ENCODE results near the gene ZAP70. TPM values are rescaled to one million over a fixed set of nuclear protein-coding genes. Genes with fewer than 3 reads are reported as not detected.

The ZAP70 gene
- total RNA-seq, 2 donors from 2014 or later: 2.2 to 3.4 TPM

DNA sequence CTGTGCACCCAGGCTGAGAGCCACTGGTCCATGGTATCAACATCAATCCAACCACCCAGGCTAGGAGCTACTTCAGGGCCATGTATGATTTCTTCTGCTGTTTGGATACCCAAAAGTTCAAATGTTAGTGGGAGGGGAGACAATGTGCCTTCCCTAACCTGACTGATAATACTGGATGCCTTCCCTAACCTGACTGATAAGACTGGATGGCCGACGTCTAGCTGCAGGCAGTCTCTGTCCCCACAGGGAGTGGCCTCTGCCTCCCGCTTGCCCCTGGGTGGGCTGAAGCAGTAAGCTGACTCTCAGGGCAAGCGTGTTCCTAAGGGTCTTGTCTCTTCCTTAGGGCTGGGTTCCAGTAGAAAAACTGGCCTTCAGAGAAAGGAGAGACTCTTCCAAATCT, 65.8 kb downstream of the ZAP70 start:
- H3K27me3 ChIP-seq: no peaks in the 10 kb centered on the region
- intact Hi-C loops (cut with DNase I): no loop called here
- TF ChIP-seq, protein P1, sequence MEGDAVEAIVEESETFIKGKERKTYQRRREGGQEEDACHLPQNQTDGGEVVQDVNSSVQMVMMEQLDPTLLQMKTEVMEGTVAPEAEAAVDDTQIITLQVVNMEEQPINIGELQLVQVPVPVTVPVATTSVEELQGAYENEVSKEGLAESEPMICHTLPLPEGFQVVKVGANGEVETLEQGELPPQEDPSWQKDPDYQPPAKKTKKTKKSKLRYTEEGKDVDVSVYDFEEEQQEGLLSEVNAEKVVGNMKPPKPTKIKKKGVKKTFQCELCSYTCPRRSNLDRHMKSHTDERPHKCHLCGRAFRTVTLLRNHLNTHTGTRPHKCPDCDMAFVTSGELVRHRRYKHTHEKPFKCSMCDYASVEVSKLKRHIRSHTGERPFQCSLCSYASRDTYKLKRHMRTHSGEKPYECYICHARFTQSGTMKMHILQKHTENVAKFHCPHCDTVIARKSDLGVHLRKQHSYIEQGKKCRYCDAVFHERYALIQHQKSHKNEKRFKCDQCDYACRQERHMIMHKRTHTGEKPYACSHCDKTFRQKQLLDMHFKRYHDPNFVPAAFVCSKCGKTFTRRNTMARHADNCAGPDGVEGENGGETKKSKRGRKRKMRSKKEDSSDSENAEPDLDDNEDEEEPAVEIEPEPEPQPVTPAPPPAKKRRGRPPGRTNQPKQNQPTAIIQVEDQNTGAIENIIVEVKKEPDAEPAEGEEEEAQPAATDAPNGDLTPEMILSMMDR (IDR thresholded peaks at IDR 0.05): no peak

GRCh38 chr2:97781981-97782380, 68.6 kb downstream of the ZAP70 start:
- H3K9ac ChIP-seq (ENCODE audit: low read depth in 2 of 2, low read length in 2 of 2): peak overlapping the region in 1 of 2 donors; percentile 54
- no peaks in the 10 kb centered on the region for H3K27me3 ChIP-seq
- H3K4me3 ChIP-seq: no peak overlapping the region
- H3K27ac ChIP-seq: peak overlapping the region; percentile 48
- H3K4me1 ChIP-seq: no peaks in the 10 kb centered on the region
- TF ChIP-seq, protein P1 (IDR thresholded peaks at IDR 0.05): no peak
- intact Hi-C loops (cut with DNase I): no loop called here
- peak; percentile 81 for DNase-seq
- H3K9me3 ChIP-seq: no peaks in the 10 kb centered on the region
- no peaks in the 10 kb centered on the region for H3K36me3 ChIP-seq

More for the DNA sequence above, 65.8 kb downstream of the ZAP70 start:
- Histone ChIP-seq H3K9me3 (no peaks in the 10 kb centered on the region), H3K27ac (no peak overlapping the region), H3K4me1 (no peaks in the 10 kb centered on the region), H3K36me3 (no peaks in the 10 kb centered on the region), H3K4me3 (no peak overlapping the region), H3K9ac (ENCODE audit: low read depth in 2 of 2, low read length in 2 of 2) (no peak overlapping the region)
- DNase-seq: no peak

- intact Hi-C loops (cut with DNase I): no loop called here
- no peak overlapping the region for H3K4me3 ChIP-seq
- no peak for DNase-seq
- H3K27me3 ChIP-seq: no peaks in the 10 kb centered on the region
- no peaks in the 10 kb centered on the region for H3K36me3 ChIP-seq
- no peaks in the 10 kb centered on the region for H3K9me3 ChIP-seq
- no peaks in the 10 kb centered on the region for H3K4me1 ChIP-seq
- H3K27ac ChIP-seq: no peak overlapping the region
- TF ChIP-seq, protein P1 (IDR thresholded peaks at IDR 0.05): no peak
- H3K9ac ChIP-seq (ENCODE audit: low read depth in 2 of 2, low read length in 2 of 2): no peak overlapping the region
Observed at GRCh38 chr2:97784953-97785352, 71.6 kb downstream of the ZAP70 start.

GRCh38 chr2:97785818-97786217, 72.4 kb downstream of the ZAP70 start:
- intact Hi-C loops (cut with DNase I): no loop called here
- Histone ChIP-seq H3K4me1 (no peaks in the 10 kb centered on the region), H3K4me3 (no peak overlapping the region), H3K36me3 (no peaks in the 10 kb centered on the region), H3K27me3 (no peaks in the 10 kb centered on the region), H3K9ac (ENCODE audit: low read depth in 2 of 2, low read length in 2 of 2) (no peak overlapping the region), H3K27ac (no peak overlapping the region), H3K9me3 (no peaks in the 10 kb centered on the region)
- TF ChIP-seq, protein P1 (IDR thresholded peaks at IDR 0.05): no peak
- no peak for DNase-seq

DNA sequence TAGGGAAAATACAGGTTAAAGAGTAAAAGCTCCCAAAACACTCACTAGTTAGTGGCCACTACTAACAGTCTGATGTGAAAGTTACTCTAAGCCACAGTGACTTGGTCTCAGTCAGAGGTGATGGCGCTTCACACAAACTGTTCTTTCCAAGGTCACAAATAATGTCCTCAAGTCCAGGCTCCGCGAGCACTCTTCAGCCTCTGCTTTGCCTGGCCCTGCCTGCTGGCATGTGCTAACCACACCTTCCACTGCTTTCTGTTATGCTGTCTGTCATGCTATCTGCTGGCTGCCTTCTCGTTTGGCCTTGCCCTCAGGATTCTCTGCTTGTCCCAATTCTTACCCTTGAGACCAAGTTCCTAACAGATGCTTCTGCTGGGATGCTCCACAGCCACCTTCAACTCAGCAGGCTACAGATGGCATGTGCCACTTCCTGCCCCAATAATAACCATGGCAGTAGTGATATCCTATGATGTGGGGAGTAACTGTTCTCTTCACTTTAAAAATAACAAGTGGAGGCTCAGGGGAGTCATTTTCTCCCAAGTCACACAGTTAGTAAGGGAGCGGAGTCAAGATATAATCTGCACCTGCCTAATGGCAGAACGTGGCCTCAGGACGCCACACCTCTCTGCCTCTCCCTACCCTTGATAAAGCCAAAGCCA, 75.7 kb downstream of the ZAP70 start:
- Histone ChIP-seq H3K27me3 (no peaks in the 10 kb centered on the region), H3K9ac (ENCODE audit: low read depth in 2 of 2, low read length in 2 of 2) (no peak overlapping the region), H3K4me3 (no peak overlapping the region), H3K9me3 (no peaks in the 10 kb centered on the region), H3K27ac (no peak overlapping the region), H3K36me3 (peaks cover 8% of the 10 kb centered on the region), H3K4me1 (no peaks in the 10 kb centered on the region)
- TF ChIP-seq, protein P1 (IDR thresholded peaks at IDR 0.05): no peak
- no peak for DNase-seq
- intact Hi-C loops (cut with DNase I): no loop called here

Other genes with a start within 250 kb of the ZAP70 start
- gene ANKRD36B, start 123.7 kb upstream of the ZAP70 start, total RNA-seq: 10 to 100 TPM; 13.6 to 17.5 TPM
- gene COX5B, start 67.5 kb upstream of the ZAP70 start, total RNA-seq: 100 to 1,000 TPM; 633 to 720 TPM
- 10 to 100 TPM; 71.3 to 82.9 TPM for gene ACTR1B, start 49.5 kb upstream of the ZAP70 start, total RNA-seq
- 1 to 10 TPM; 4.6 to 5.0 TPM for gene C2orf92, start 43.9 kb upstream of the ZAP70 start, total RNA-seq

Data from colonic mucosa (tissue), 4 donors.